ENCODE results near the gene RAP2B.
A peak's percentile ranks its signal among the peaks of the same experiment; 100 is the strongest.

The RAP2B gene

GRCh38 chr3:153158961-153159735 is 2.9 kb upstream of the RAP2B start:
- DNase-seq: no peak

GRCh38 chr3:153159771-153160397 is 2.1 kb upstream of the RAP2B start:
- DNase-seq: peak; percentile 4

GRCh38 chr3:153160451-153161137 is 1.4 kb upstream of the RAP2B start:
- peak; percentile 93 for DNase-seq

GRCh38 chr3:153161138-153161713 is 800 bp upstream of the RAP2B start:
- DNase-seq: no peak

GRCh38 chr3:153162513-153163392 is 727 bp downstream of the RAP2B start:
- DNase-seq: peak; percentile 92

- DNase-seq: no peak
Observed at GRCh38 chr3:153163393-153163724, 1.3 kb downstream of the RAP2B start.

- DNase-seq: peak; percentile 4
Observed at GRCh38 chr3:153163756-153164550, 1.9 kb downstream of the RAP2B start.

- DNase-seq: no peak
Observed at GRCh38 chr3:153165261-153165681, 3.2 kb downstream of the RAP2B start.

GRCh38 chr3:153166206-153166605 is 4.2 kb downstream of the RAP2B start:
- DNase-seq: no peak

GRCh38 chr3:153166796-153167195 is 4.8 kb downstream of the RAP2B start:
- DNase-seq: no peak

- no peak for DNase-seq
Observed at GRCh38 chr3:153169793-153170383, 7.9 kb downstream of the RAP2B start.

- no peak for DNase-seq
Observed at GRCh38 chr3:153171256-153171655, 9.2 kb downstream of the RAP2B start.

GRCh38 chr3:153171918-153172317 is 9.9 kb downstream of the RAP2B start:
- DNase-seq: no peak

- no peak for DNase-seq
Observed at GRCh38 chr3:153172796-153173757, 11.1 kb downstream of the RAP2B start.

- DNase-seq: no peak
Observed at GRCh38 chr3:153173758-153174516, 11.9 kb downstream of the RAP2B start.

- DNase-seq: no peak
Observed at GRCh38 chr3:153176197-153176596, 14.2 kb downstream of the RAP2B start.

- DNase-seq: no peak
Observed at GRCh38 chr3:153180860-153181372, 18.9 kb downstream of the RAP2B start.

GRCh38 chr3:153182501-153183293 is 20.7 kb downstream of the RAP2B start:
- no peak for DNase-seq
